Tibial nerve (tissue), 3 donors: ENCODE results near the gene BCAS3.

Experiments
- CTCF ChIP-seq, 5 experiments: fragments of 200-600 bp in 3 of 5; fragments of 450-650 bp in 2 of 5; sonication (generic) in 3 of 5; IDR thresholded peaks; one replicate each; pipeline ENCODE4 v1.5.1; 2016 to 2019; ENCODE audit warnings: antibody characterized with exemption in 5 of 5, mild to moderate bottlenecking in 3 of 5, moderate library complexity in 2 of 5
- POLR2A ChIP-seq, 2 donors: fragments of 450-650 bp; IDR thresholded peaks; one replicate each; pipeline ENCODE4 v1.6.1; 2017; ENCODE audit warnings: antibody characterized with exemption in 2 of 2, mild to moderate bottlenecking in 2 of 2, moderate library complexity in 2 of 2

DNA sequence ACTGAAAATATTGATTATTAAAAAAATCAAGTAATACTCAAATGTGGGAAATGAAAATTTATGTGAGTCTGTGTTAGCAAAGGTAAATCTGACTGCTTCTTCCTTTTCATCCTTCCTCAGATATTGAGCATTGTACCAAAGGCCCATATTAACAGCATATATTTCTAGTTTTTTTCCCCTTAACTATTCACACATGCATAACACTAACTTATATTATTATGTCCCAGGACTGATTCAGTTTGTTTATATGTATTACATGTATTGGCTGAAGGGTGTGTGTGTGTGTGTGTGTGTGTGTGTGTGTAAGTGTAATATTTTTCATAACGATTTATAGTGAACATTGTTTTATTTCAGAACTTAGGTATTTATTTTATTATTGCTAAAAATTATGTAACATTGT lies 74.2 kb downstream of the BCAS3 start:
- TF ChIP-seq POLR2A (IDR thresholded peaks at IDR 0.05) (no peak), CTCF (IDR thresholded peaks at IDR 0.05) (no peak)
